GM13977 (cell line): ENCODE results near the gene FRAS1.

Experiments
- DNase-seq: peaks from one replicate; pipeline ENCODE4 v3.0.0; 2012; ENCODE audit warnings: low spot score
- in situ Hi-C: fragments of 300-500 bp; cut with MboI; formaldehyde crosslinking; loops from one replicate; pipeline ENCODE4 v1.12.0; 2022; ENCODE audit warnings: low sequenced_read_pairs, low pct_unique_long_range_greater_than_20kb, mixed read lengths, inconsistent platforms; ENCODE audit not compliant: unreplicated experiment
- TF ChIP-seq, protein P1 (sequence below): IDR thresholded peaks from 2 replicates; pipeline ENCODE4 v1.5.1; 2012; ENCODE audit warnings: mild to moderate bottlenecking, control low read depth; ENCODE audit not compliant: insufficient read depth; ENCODE audit errors: extremely low read depth, missing control alignments

Gene FRAS1

DNA sequence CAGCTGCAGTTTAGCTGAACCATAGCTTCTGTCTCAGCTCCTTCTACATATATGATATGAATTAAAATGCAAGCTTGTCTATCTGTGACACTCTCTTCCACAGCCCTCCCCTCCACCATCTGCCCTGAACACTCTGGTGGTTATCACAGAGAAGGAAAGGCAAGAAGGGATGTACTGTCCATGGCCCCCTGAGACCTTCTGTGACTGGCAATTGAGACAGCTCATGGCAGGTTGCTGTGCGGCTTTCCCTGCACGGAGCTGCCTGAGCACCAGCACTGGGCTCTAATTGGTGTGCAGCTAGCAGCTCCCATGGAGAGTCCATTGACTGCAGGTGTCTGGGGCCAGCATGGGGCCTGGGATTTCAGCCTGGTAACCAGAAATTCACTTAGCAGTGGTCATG is 384.6 kb downstream of the FRAS1 start:
- no peak for DNase-seq
- in situ Hi-C loops = no loop called here
- TF ChIP-seq, protein P1, sequence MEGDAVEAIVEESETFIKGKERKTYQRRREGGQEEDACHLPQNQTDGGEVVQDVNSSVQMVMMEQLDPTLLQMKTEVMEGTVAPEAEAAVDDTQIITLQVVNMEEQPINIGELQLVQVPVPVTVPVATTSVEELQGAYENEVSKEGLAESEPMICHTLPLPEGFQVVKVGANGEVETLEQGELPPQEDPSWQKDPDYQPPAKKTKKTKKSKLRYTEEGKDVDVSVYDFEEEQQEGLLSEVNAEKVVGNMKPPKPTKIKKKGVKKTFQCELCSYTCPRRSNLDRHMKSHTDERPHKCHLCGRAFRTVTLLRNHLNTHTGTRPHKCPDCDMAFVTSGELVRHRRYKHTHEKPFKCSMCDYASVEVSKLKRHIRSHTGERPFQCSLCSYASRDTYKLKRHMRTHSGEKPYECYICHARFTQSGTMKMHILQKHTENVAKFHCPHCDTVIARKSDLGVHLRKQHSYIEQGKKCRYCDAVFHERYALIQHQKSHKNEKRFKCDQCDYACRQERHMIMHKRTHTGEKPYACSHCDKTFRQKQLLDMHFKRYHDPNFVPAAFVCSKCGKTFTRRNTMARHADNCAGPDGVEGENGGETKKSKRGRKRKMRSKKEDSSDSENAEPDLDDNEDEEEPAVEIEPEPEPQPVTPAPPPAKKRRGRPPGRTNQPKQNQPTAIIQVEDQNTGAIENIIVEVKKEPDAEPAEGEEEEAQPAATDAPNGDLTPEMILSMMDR = no peak

DNA sequence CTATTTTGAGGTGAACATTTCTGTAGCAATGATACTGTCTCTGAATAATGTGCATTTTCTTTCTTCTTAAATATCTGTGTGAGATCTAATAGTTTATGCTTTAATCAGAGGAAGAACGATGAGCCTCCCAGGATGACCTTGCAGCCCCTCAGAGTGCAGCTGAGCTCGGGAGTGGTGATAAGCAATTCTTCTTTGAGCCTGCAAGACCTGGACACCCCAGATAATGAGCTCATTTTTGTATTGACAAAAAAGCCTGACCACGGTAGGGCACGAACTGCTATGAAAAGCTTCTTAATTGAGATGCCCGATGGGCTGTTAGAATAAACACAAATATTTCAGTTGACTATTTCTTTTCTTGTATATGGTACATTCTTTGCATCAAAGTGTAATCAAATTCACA is 389.5 kb downstream of the FRAS1 start:
- in situ Hi-C loops = no loop called here
- TF ChIP-seq, protein P1 = no peak
- no peak for DNase-seq

DNA sequence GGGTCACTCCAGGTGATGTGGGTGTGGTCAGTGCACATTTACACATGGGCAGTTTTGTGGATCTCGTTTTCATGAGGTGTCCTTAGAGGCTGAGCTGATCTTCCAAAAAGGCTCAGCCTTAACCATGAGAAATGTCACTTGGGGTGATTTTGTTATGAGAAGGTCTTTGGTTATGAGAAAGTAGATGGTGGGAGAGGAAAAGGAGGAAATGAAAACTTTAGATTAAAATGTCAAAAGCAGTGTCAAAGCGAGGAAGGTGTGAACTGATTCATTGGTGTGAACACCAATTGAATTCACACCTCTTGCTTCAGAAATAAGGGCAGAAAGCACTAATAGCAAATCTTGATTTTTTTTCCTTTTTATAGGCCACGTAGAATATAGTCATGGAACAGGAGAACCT is 394.3 kb downstream of the FRAS1 start:
- in situ Hi-C loops = no loop called here
- TF ChIP-seq, protein P1 = no peak

DNA sequence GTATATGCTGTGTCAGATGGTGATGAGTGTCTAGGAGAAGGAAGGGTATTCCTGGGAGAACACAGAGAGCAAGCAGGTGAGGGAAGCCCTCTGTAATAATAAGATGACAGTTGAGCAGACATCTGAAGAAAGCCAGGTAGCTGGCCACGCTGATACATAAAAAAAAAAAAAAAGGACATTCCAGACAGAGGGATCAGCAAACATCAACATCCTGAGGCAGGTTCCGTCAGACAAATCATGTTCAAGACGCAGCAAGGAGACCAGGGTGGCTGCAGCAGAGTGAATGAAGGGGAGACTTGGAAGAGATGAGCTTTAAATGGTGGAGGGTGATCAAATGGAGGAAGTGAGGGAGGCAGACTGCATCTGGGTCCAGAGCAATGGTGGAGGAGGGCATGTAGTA is 396.9 kb downstream of the FRAS1 start:
- in situ Hi-C loops = no loop called here
- TF ChIP-seq, protein P1 = no peak
- no peak for DNase-seq

More for the DNA sequence above, 394.3 kb downstream of the FRAS1 start:
- no peak for DNase-seq

DNA sequence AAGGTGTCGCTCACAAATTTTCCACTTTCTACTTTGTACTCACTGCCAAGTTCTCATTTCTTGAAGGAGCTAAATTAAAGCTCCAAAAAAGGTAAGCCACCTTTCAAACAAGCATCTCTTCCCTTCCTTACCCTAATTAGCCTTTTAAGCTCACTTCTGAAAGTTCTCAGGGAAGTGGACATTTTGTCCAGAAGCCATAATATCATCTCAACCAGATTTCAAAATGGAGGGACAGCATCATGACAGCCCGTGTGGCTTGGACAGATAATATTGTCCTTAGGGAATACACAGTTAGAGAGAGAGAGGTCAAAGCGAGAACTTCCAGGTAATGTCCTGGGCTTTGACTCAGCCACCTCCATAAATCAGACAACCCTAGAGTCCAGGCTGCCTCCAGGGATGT is 400.6 kb downstream of the FRAS1 start:
- TF ChIP-seq, protein P1 = no peak
- no peak for DNase-seq
- in situ Hi-C loops = no loop called here

DNA sequence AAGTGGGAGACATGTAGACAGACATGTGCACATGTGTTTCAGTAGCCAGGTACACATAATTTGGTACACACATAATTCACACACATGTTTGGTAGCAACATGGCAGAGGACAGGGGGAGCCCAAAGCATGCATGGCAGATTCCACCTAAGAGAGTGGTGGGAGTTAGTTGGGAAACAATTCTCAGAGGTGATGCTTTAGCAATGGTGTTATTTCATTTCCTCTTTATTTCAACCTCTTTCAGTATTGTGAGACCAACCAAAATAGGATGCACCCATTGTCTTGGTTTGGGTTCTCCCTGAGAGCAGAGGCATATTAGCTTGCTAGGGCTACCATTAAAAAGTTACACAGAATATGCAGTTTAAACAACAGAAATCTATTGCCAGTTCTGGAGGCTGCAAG is 402.2 kb downstream of the FRAS1 start:
- DNase-seq = no peak
- in situ Hi-C loops = no loop called here
- TF ChIP-seq, protein P1 = no peak

DNA sequence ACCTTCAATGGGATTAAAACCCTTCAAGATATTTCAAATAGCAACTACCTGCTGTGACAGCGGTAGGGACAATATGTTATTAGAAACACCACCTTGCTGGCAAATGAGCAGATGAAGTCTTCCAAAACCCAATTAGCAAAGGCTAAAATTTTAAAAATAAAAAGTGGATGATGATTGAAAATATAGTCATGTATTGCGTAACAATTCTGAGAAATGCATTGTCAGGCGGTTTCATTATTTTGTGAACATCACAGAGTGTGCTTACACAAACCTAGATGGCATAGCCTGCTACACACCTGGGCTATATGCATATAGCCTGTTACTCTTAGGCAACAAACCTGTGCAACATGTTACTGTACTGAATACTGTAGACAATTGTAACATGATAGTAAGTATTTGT is 403.2 kb downstream of the FRAS1 start:
- TF ChIP-seq, protein P1 = no peak
- no peak for DNase-seq
- in situ Hi-C loops = no loop called here
